AG04449 (cell line): Measurements from ENCODE around the gene DIPK1C.

Experiments
- CTCF ChIA-PET: fragments of 350-600 bp; formaldehyde crosslinking; extraction: SDS; loops from one replicate; lab custom pipeline; 2021; ENCODE audit warnings: antibody characterized with exemption; lab: Yijun Ruan, JAX
- POLR2A ChIA-PET: fragments of 400-600, 350-600 bp; formaldehyde crosslinking; extraction: SDS; loops from one replicate; lab custom pipeline; 2020; ENCODE audit warnings: antibody characterized with exemption, inconsistent platforms; lab: Yijun Ruan, JAX
- DNase-seq: peaks from one replicate; pipeline ENCODE4 v3.0.0-alpha.2; 2010; ENCODE audit warnings: low read depth, low spot score
- H3K4me3 ChIP-seq: 2 replicates; pipeline ENCODE4 v1.5.1; 2011; ENCODE audit warnings: low read depth, mild to moderate bottlenecking, control low read depth, low read length
- CTCF ChIP-seq: IDR thresholded peaks from one replicate; pipeline ENCODE4 v1.5.1; 2011; ENCODE audit warnings: mild to moderate bottlenecking, moderate library complexity, low read length, control low read depth, inconsistent platforms; ENCODE audit not compliant: insufficient read depth; ENCODE audit errors: missing control alignments

The DIPK1C gene

GRCh38 chr18:74435740-74436139, 21.4 kb downstream of the DIPK1C start:
- CTCF ChIA-PET = no interaction called here
- no peak overlapping the region for H3K4me3 ChIP-seq
- TF ChIP-seq CTCF = no peak
- DNase-seq = no peak
- POLR2A ChIA-PET = no interaction called here

- no peak overlapping the region for H3K4me3 ChIP-seq
- ChIA-PET CTCF (interaction anchor here (1.2 kb wide), 1 partner anchor 23 kb away, joined by 3 read pairs; no protein-coding TSS in a partner anchor), POLR2A (no interaction called here)
- no peak for TF ChIP-seq CTCF
- no peak for DNase-seq
Measured at GRCh38 chr18:74434466-74434865, 22.6 kb downstream of the DIPK1C start.

GRCh38 chr18:74430806-74431571, 26.1 kb downstream of the DIPK1C start:
- TF ChIP-seq CTCF = no peak
- ChIA-PET CTCF (no interaction called here), POLR2A (no interaction called here)
- H3K4me3 ChIP-seq = no peak overlapping the region
- DNase-seq = no peak

GRCh38 chr18:74430231-74430630, 26.9 kb downstream of the DIPK1C start:
- TF ChIP-seq CTCF = no peak
- ChIA-PET POLR2A (no interaction called here), CTCF (no interaction called here)
- no peak overlapping the region for H3K4me3 ChIP-seq
- no peak for DNase-seq

GRCh38 chr18:74429096-74429495, 28.0 kb downstream of the DIPK1C start:
- DNase-seq = no peak
- no peak for TF ChIP-seq CTCF
- CTCF ChIA-PET = interaction anchor here (0.5 kb wide), 1 partner anchor 32 kb away, joined by 3 read pairs; no protein-coding TSS in a partner anchor
- POLR2A ChIA-PET = no interaction called here
- H3K4me3 ChIP-seq = no peak overlapping the region

GRCh38 chr18:74427442-74428112, 29.5 kb downstream of the DIPK1C start:
- TF ChIP-seq CTCF = no peak
- no peak for DNase-seq
- H3K4me3 ChIP-seq = no peak overlapping the region
- ChIA-PET CTCF (no interaction called here), POLR2A (no interaction called here)
